Chondrocyte (in vitro differentiated cells): ENCODE data around the gene BOC. TPM values are rescaled to one million over a fixed set of nuclear protein-coding genes. Genes with fewer than 3 reads are reported as not detected.

ENCODE experiments used
- DNase-seq: peaks from one replicate; pipeline ENCODE4 v3.0.0; 2021; ENCODE audit warnings: mixed read lengths, low spot score
- H3K27ac Mint-ChIP-seq: one replicate; pipeline ENCODE4 v1.8.0; 2021; ENCODE audit warnings: mild to moderate bottlenecking, moderate library complexity, mixed read lengths; ENCODE audit not compliant: unreplicated experiment
- H3K27me3 Mint-ChIP-seq: 2 replicates; pipeline ENCODE4 v1.8.0; 2021; ENCODE audit warnings: low read depth, mixed read lengths
- H3K36me3 Mint-ChIP-seq: 2 replicates; pipeline ENCODE4 v1.8.0; 2021; ENCODE audit warnings: low read depth, mixed read lengths
- H3K4me1 Mint-ChIP-seq: 2 replicates; pipeline ENCODE4 v1.8.0; 2021; ENCODE audit warnings: low read depth, mild to moderate bottlenecking, mixed read lengths
- H3K4me3 Mint-ChIP-seq: one replicate; pipeline ENCODE4 v1.8.0; 2021; ENCODE audit warnings: mild to moderate bottlenecking, moderate library complexity, mixed read lengths; ENCODE audit not compliant: unreplicated experiment
- H3K9me3 Mint-ChIP-seq: 2 replicates; pipeline ENCODE4 v1.8.0; 2021; ENCODE audit warnings: low read depth, mixed read lengths
- CTCF ChIP-seq: fragments of 200-600 bp; sonication (generic); IDR thresholded peaks from 2 replicates; pipeline ENCODE4 v1.5.0; 2021; ENCODE audit warnings: antibody characterized with exemption, mild to moderate bottlenecking, moderate library complexity
- total RNA-seq: library from RNA; stranded (reverse); gene quantifications from 3 replicates; pipeline ENCODE4 v1.2.1, GENCODE V29; 2021

Gene BOC
- total RNA-seq, 1 donor from 2014 or later = 7.3 TPM

DNA sequence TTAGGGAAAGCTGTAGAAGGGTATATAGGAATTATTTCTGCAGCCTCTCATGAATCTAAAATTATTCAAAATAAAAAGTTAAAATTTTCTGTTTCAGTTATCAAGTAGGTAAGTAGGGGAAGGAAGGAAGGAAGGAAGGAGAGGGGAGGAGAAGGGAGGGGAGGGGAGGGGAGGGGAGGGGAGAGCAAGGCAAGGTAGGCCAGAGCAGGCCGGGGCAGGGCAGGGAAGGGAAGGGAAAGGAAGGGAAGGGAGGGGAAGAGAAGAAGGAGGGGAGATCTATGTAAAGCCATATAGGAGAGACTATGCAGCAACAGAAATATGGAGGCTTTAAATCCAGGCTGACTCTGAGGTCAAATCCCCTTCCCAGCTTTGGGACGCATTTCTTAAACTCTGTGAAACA, 38.3 kb upstream of the BOC start:
- no peak for DNase-seq
- H3K36me3 Mint-ChIP-seq = no peaks in the 10 kb centered on the region
- H3K9me3 Mint-ChIP-seq = no peaks in the 10 kb centered on the region
- no peak overlapping the region for H3K4me3 Mint-ChIP-seq
- no peaks in the 10 kb centered on the region for H3K27me3 Mint-ChIP-seq
- TF ChIP-seq CTCF = no peak
- no peaks in the 10 kb centered on the region for H3K4me1 Mint-ChIP-seq
- H3K27ac Mint-ChIP-seq = no peak overlapping the region

GRCh38 chr3:113174304-113174703, 37.1 kb upstream of the BOC start:
- H3K36me3 Mint-ChIP-seq = no peaks in the 10 kb centered on the region
- no peaks in the 10 kb centered on the region for H3K9me3 Mint-ChIP-seq
- no peak for DNase-seq
- H3K27ac Mint-ChIP-seq = no peak overlapping the region
- no peak overlapping the region for H3K4me3 Mint-ChIP-seq
- no peaks in the 10 kb centered on the region for H3K27me3 Mint-ChIP-seq
- H3K4me1 Mint-ChIP-seq = no peaks in the 10 kb centered on the region
- TF ChIP-seq CTCF = no peak

- no peaks in the 10 kb centered on the region for H3K9me3 Mint-ChIP-seq
- H3K4me3 Mint-ChIP-seq = no peak overlapping the region
- no peaks in the 10 kb centered on the region for H3K27me3 Mint-ChIP-seq
- H3K4me1 Mint-ChIP-seq = no peaks in the 10 kb centered on the region
- H3K36me3 Mint-ChIP-seq = no peaks in the 10 kb centered on the region
- TF ChIP-seq CTCF = no peak
- H3K27ac Mint-ChIP-seq = no peak overlapping the region
- DNase-seq = no peak
Observed at GRCh38 chr3:113174801-113175485, 36.4 kb upstream of the BOC start.

GRCh38 chr3:113177526-113177925, 33.8 kb upstream of the BOC start:
- Mint-ChIP-seq H3K9me3 (no peaks in the 10 kb centered on the region), H3K27ac (no peak overlapping the region), H3K36me3 (no peaks in the 10 kb centered on the region), H3K4me3 (no peak overlapping the region), H3K27me3 (no peaks in the 10 kb centered on the region), H3K4me1 (no peaks in the 10 kb centered on the region)
- DNase-seq = no peak
- no peak for TF ChIP-seq CTCF

DNA sequence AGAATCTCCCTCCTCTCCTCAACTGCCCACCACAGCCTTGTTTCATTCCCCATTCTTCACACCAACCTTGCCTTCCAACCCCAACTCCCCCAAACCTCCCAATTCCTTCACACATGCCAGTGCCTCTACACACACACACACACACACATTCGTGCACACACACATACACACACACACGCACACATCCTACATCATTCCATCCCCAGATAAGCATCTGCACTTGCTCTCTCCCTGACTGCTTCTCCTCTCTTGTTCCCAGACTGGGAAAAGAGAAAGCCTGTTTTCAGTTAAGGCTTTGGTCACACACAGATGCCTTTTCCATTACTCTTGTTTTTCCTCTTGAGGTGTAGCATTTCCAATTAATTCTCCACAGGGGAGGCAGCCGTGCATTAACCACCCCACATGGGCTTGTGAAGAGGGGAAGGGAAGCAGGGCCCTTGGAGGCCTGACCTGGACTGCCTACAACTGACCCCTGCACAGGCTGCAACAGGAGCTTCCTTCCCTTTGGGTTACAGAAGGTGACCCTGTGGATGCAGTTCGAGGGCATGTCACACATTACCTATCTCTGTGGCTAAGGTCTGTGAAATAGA, 32.0 kb upstream of the BOC start:
- Mint-ChIP-seq H3K4me1 (no peaks in the 10 kb centered on the region), H3K9me3 (no peaks in the 10 kb centered on the region), H3K27ac (no peak overlapping the region), H3K36me3 (no peaks in the 10 kb centered on the region), H3K4me3 (no peak overlapping the region), H3K27me3 (no peaks in the 10 kb centered on the region)
- DNase-seq = no peak
- no peak for TF ChIP-seq CTCF
